OCI-M2 (cell line): ENCODE results near the gene ST3GAL4.
"Not testable (repeated sequence)": the region's sequence is repeated elsewhere in the genome, so short reads cannot be mapped to it uniquely, and the experiment has no call there.

ENCODE experiments used
- DNase-seq: peaks from one replicate; lab custom pipeline; 2025; ENCODE audit not compliant: unreplicated experiment; lab: John Stamatoyannopoulos, UW

The ST3GAL4 gene

GRCh38 chr11:126384449-126385070, 29.1 kb downstream of the ST3GAL4 start:
- no peak for DNase-seq

DNA sequence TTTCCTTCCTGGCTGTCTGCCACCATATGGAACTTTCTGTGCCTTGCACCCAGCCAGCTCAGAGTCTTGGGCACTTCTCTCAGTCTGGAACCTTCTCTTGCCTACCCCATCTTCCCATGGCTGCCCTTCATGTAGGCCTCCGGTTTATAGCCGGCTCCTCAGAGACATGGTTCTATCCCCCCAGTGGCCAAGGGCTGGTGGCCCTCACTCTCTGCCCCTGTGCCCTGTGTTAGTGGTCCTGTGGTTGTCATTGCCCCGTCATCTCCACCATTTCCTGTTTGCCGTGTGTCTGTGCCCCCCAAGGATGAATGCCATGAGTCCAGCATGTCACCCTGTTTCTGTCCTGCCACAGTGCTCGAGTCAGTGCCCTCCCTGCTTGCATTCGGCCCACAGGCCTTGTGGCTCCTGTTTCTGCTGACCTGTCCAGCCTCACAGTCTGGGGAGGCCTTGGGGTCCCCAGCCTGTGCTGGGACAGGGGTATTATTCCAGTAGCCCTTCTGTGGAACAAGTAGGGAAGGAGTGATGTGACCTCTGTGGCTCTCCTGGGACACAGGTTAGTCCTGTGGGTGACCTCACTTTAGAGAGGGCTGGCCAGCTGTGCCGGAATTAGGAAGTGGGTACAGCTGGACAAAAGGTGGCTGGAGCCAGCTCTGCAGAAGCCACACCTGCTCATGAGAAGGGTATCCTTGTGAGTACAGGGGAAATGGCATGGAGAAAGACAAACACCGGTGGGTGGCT, 30.7 kb downstream of the ST3GAL4 start:
- DNase-seq = no peak

DNA sequence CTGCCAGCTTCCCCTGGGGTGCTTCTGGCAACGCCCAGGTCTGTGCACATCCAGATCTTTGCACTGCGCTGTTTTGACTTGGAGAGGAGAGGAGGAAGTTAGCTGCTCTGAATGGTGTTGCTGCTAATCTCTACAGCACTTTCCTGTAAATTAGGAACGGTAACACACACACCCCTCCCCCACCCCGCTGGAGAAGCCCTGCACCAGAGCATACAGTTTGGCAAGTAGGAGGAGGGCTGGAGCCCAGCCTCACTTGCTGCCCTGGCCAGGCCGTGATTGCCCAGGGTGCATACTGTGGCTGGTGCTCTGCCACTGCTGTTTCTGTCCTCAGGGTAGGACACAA, 31.2 kb downstream of the ST3GAL4 start:
- not testable (repeated sequence) for DNase-seq

DNA sequence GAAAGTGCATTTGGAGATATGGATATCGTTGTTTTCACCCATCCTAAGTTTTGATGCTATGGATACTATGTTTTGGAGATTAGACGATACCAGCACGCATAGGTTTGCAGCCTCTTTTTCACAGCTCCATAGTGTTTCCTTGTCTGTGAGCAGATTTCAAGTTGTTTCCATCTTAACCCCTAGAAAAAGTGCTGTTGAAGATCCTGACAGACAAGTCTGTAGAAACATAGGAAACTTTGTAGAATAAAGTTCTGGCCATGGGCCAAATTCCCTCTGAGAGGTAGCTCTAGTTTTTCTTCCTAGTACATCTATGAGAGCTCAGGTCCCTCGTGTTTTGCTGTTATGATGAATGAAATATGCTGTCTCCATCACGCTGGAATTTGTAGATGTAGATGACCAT, 32.4 kb downstream of the ST3GAL4 start:
- DNase-seq = no peak

DNA sequence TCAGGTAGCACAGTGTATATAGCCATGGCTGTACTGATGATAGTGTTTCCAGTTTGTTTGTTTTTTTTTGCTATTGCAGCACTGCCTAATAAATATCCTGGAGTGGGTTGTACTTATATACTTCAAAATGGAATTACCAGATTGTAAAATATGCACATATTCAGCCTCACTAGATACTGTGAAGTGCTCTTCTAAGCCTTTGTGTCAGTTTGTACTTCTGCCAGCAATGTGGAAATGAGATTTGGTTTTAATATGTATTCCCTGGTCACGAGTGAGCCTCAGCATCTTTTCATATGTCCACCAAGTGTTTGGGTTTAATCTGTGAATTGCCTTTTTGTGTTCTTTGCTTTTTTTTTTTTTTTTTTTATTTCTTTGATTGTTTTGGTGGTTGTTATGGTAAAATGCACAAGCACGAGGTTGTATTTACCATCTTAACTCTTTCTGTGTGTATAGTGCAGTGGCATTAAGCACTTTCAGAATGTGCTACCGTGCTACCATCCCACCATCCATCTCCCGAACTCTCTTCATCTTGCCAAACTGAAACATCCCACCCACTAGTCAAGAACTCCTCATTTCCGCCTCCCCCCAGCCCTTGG, 34.9 kb downstream of the ST3GAL4 start:
- DNase-seq = no peak

- no peak for DNase-seq
Observed at GRCh38 chr11:126391286-126391954, 35.9 kb downstream of the ST3GAL4 start.

- no peak for DNase-seq
Observed at GRCh38 chr11:126391970-126392632, 36.6 kb downstream of the ST3GAL4 start.

GRCh38 chr11:126392633-126393013, 37.1 kb downstream of the ST3GAL4 start:
- DNase-seq = no peak

- no peak for DNase-seq
Observed at GRCh38 chr11:126393143-126393542, 37.7 kb downstream of the ST3GAL4 start.

GRCh38 chr11:126394036-126394435, 38.5 kb downstream of the ST3GAL4 start:
- no peak for DNase-seq

DNA sequence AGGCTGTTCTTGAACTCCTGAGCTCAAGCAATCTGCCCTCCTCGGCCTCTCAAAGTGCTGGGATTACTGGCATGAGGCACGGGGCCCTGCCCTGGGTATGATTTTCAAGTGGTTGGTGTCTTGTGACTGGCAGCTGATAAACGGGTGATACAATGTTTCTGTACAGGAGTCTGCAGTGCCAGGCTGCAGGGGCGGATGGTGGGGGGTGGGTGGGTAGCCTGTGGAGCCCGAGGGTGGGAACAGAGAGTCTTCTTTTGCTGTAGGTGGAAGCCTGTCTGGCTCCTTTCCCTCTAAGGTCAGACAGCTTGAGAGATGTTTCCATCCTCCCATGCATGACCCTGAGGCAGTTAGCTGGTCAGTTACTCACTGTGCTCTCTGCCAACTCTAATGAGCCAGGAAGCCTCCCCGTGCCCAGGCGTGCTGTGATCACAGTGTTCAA, 39.2 kb downstream of the ST3GAL4 start:
- DNase-seq = not testable (repeated sequence)

- not testable (repeated sequence) for DNase-seq
Observed at GRCh38 chr11:126395784-126396183, 40.3 kb downstream of the ST3GAL4 start.

DNA sequence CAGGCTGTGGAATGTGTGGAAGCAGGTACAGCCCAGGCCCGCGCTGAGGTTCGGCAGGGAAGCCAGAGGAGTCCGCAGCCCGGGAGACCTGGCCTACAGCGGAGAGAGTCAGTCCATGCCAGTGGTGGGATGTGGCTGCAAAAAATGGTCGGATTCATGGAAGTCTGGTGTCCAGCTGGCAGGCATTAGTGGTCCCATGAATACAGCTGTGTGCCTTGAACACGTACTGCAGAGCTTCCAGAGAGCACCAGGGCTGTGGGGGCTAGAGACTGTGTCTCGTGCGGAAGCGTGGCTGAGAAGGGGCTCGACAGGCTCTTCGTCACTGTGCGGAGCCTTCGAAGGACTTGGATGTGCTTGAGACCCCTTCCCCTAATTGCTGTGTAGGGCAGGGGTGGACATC, 40.8 kb downstream of the ST3GAL4 start:
- not testable (repeated sequence) for DNase-seq

- DNase-seq = no peak
Observed at GRCh38 chr11:126396965-126397364, 41.5 kb downstream of the ST3GAL4 start.

GRCh38 chr11:126398296-126398695, 42.8 kb downstream of the ST3GAL4 start:
- no peak for DNase-seq

GRCh38 chr11:126398721-126399120, 43.2 kb downstream of the ST3GAL4 start:
- DNase-seq = no peak

- no peak for DNase-seq
Observed at GRCh38 chr11:126400019-126400418, 44.5 kb downstream of the ST3GAL4 start.

- no peak for DNase-seq
Observed at GRCh38 chr11:126400479-126400878, 45.0 kb downstream of the ST3GAL4 start.

DNA sequence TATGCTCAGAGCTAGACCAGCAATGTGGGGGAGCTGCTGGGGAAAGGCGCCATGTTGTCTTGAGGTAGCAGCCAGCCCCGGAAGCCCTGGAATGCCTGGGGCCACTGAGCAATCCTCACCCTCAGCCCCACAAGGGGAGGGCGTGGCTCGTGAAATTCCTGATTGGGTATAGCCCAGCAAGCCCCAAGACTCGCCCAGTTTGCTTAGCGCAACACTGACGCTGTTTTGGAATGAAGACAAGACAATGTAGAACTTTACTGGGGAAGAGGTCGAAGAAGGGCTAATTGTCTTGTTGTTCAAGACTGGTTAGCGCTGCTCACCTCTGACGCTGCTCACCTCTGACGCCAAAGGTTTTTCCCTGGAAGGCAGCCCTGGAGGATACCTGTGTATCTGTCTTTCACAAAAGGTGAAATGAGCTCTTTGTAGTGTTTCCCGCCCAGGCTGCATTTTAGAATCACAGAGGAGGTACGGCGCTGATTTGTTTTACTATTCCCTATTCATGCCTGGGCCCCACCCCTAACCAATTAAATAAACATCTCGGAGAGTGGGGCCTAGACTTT, 47.6 kb downstream of the ST3GAL4 start:
- DNase-seq = no peak

GRCh38 chr11:126403658-126404057, 48.2 kb downstream of the ST3GAL4 start:
- DNase-seq = no peak

DNA sequence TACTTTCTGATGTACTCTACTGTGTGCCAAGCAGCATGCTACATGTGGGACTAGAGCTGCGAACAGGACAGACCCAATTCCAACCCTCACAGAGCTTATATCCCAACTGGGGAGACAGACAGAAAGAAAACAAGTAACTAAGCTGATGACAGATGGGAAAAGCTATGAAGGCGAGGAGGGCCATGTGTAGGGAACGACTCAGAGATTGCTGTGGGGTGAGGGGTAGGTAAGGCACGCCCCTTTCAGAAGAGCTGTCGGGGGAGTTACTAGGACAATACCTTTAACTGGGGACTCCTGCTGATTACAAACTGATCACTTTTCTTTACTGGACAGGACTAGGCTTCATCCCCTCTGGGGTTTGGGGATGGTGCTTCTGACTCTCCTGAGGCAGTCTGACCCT, 48.9 kb downstream of the ST3GAL4 start:
- DNase-seq = no peak
